NCI-H2227 (cell line): Measurements from ENCODE around the gene ZNF774.
A peak's percentile ranks its signal among the peaks of the same experiment; 100 is the strongest.
"Not testable (repeated sequence)": the region's sequence is repeated elsewhere in the genome, so short reads cannot be mapped to it uniquely, and the experiment has no call there.

ENCODE experiments used
- DNase-seq: peaks from one replicate; lab custom pipeline; 2025; ENCODE audit not compliant: unreplicated experiment; lab: John Stamatoyannopoulos, UW

The ZNF774 gene

GRCh38 chr15:90388462-90389380 is 36.6 kb downstream of the ZNF774 start:
- DNase-seq: peak; percentile 69

GRCh38 chr15:90389513-90389912 is 37.4 kb downstream of the ZNF774 start:
- DNase-seq: no peak

GRCh38 chr15:90393040-90393439 is 41.0 kb downstream of the ZNF774 start:
- no peak for DNase-seq

GRCh38 chr15:90394074-90394473 is 42.0 kb downstream of the ZNF774 start:
- no peak for DNase-seq

- no peak for DNase-seq
Observed at GRCh38 chr15:90394748-90395442, 42.8 kb downstream of the ZNF774 start.

- DNase-seq: no peak
Observed at GRCh38 chr15:90396321-90396720, 44.2 kb downstream of the ZNF774 start.

GRCh38 chr15:90400005-90400758 is 48.1 kb downstream of the ZNF774 start:
- DNase-seq: no peak

GRCh38 chr15:90400759-90401314 is 48.8 kb downstream of the ZNF774 start:
- DNase-seq: peak; percentile 70

- no peak for DNase-seq
Observed at GRCh38 chr15:90401495-90401894, 49.4 kb downstream of the ZNF774 start.

GRCh38 chr15:90402223-90402622 is 50.1 kb downstream of the ZNF774 start:
- DNase-seq: no peak

GRCh38 chr15:90402767-90403166 is 50.7 kb downstream of the ZNF774 start:
- no peak for DNase-seq

- no peak for DNase-seq
Observed at GRCh38 chr15:90405055-90405607, 53.0 kb downstream of the ZNF774 start.

GRCh38 chr15:90407336-90407735 is 55.3 kb downstream of the ZNF774 start:
- no peak for DNase-seq

- DNase-seq: no peak
Observed at GRCh38 chr15:90407871-90408317, 55.8 kb downstream of the ZNF774 start.

GRCh38 chr15:90408657-90409056 is 56.6 kb downstream of the ZNF774 start:
- DNase-seq: no peak

GRCh38 chr15:90409587-90409986 is 57.5 kb downstream of the ZNF774 start:
- DNase-seq: not testable (repeated sequence)

GRCh38 chr15:90410316-90410715 is 58.2 kb downstream of the ZNF774 start:
- not testable (repeated sequence) for DNase-seq

- DNase-seq: no peak
Observed at GRCh38 chr15:90411176-90411575, 59.1 kb downstream of the ZNF774 start.
